Omental fat pad (tissue), 4 donors: ENCODE data around the gene FBXO24. TPM values are rescaled to one million over a fixed set of nuclear protein-coding genes. Genes with fewer than 3 reads are reported as not detected.

ENCODE experiments used
- ATAC-seq: fragments of 150-250 bp; one replicate; pipeline ENCODE4 v1.9.1; 2016; ENCODE audit warnings: mild to moderate bottlenecking, moderate library complexity; ENCODE audit not compliant: low FRiP score
- DNase-seq: peaks from one replicate; pipeline ENCODE4 v3.0.0-alpha.2; 2019; ENCODE audit warnings: low spot score
- CTCF ChIP-seq, 3 donors: fragments of 450-650 bp; IDR thresholded peaks; one replicate each; pipeline ENCODE4 v1.5.1; 2016 to 2017; ENCODE audit warnings: antibody characterized with exemption in 3 of 3, mild to moderate bottlenecking in 3 of 3, moderate library complexity in 2 of 3
- total RNA-seq, 4 donors: library from RNA; depleted of rRNA; stranded (reverse); fragments of >200 nt; gene quantifications; one replicate each; pipeline ENCODE4 v1.1.0, GENCODE V29; 2016

Gene FBXO24
- total RNA-seq, 4 donors from 2014 or later, result 0.36 TPM; not detected in 3

DNA sequence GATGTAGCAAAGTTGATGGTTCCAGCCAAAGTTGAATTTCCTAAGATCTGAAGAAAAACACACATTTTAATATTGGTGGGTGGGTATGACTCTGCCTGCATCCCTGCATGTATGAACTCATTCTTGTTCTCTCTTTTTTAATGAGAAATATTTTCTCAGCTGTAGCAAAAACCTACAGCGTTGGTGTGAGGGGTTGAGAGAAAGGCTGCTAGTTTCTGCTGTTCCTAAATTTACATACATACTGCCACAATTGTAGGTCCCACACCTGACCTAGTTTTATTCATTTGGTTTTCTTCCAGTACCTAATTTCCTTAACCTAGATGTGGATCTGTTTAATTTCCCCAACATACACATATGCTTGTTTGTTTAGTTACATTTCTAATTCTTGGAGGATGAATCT is 42.5 kb upstream of the FBXO24 start:
- no peak for ATAC-seq
- no peak for DNase-seq
- TF ChIP-seq CTCF (IDR thresholded peaks at IDR 0.05), result no peak

- no peak for ATAC-seq
- no peak for DNase-seq
- TF ChIP-seq CTCF (IDR thresholded peaks at IDR 0.05), result no peak
Measured at GRCh38 chr7:100544386-100544785, 41.7 kb upstream of the FBXO24 start.

- DNase-seq (no peak), ATAC-seq (peak; percentile 20)
- TF ChIP-seq CTCF (IDR thresholded peaks at IDR 0.05), result no peak
Measured at GRCh38 chr7:100544967-100545359, 41.2 kb upstream of the FBXO24 start.

DNA sequence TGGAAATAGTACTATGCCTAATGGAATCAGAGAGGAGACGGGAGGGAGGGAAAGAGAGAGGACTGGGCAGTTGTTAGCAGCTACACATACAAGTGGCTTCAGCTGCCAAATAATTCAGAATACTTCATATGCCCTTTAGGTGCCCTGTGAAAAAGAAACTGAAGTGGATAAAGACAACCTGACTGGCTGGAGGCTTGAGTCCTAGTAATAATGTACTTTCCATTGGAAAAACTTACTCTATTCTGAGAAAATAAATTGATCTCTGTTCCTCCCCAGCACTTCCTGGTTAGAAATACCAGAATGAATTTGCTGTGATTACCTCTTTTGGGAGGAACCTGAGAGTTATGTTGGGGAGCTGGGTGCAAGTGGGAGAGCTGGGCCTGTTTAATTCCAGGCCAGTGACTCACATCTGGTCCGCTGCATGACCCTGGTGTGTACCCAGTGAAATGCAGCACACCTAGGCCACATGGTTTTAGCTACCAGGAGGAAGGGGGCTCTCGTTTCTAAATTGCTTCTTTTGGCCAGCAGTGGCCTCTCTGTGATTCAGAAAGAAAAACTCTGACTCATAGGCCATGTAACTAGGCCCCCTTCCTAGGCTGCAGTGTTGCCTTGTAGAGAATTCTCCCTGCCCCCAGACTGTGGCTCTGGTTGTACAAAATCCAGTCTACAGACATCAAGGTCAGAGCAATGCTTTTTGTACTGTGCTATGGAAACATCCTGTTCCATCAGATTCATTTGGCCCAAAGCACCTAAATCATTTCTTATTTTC is 40.6 kb upstream of the FBXO24 start:
- peak; percentile 91 for ATAC-seq
- no peak for TF ChIP-seq CTCF (IDR thresholded peaks at IDR 0.05)
- DNase-seq, result peak; percentile 30

DNA sequence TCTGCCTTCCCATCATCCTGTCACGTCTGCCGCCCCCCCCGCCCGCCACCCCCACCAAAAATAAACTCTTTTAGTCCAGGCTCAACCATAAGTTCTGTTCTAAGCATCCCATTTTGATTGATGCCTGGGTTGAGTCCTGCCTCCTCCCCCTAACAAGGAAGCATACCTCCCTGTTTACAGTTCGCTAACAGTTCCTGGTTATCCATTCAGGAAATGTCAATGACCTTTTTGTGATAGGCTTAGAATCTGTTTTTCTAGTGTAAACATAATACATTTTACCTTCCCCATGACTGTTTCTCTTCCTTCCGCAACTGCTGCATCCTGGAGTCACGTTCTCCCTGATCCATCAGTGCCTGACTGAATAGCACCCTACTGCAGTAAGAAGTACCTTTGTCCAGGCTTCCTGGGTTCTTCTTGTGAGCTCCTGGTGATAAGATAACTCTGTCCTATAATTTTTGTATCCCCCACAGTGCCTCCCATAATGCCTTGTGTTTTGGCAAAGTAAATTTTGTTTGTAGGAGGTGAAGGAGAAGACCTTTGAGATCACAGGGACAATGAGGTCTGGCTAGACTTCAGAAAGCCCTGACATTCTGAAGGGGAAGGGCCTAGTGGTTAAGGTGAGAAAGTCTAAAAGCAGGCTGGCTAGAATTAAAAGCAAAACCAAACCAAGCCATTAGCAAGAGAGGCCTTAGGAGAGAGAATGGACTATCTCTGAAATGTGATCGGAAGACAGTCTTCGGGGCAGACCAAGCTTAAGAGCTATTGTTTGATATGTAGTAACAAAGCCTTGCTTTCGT is 39.8 kb upstream of the FBXO24 start:
- ATAC-seq (peak; percentile 33), DNase-seq (no peak)
- no peak for TF ChIP-seq CTCF (IDR thresholded peaks at IDR 0.05)

GRCh38 chr7:100546926-100547800 is 39.0 kb upstream of the FBXO24 start:
- ATAC-seq, result no peak
- DNase-seq, result no peak

More at GRCh38 chr7:100546926-100547800, 39.0 kb upstream of the FBXO24 start:
- no peak for TF ChIP-seq CTCF (IDR thresholded peaks at IDR 0.05)
